ENCODE data around the gene C1orf159. TPM values are rescaled to one million over a fixed set of nuclear protein-coding genes. Genes with fewer than 3 reads are reported as not detected.

C1orf159 gene
- 23.0 and 25.3 TPM in 2 replicates for total RNA-seq
- 6.5 TPM for total RNA-seq (2013)
- polyA plus RNA-seq, result 25.6 and 29.6 TPM in 2 replicates
- polyA minus RNA-seq, result 19.1 and 22.5 TPM in 2 replicates

- CTCF ChIA-PET, result interaction anchor here (0.6 to 2.3 kb wide), 5 partner anchors 83 to 176 kb away, joined by 3 to 8 read pairs (median 3); partner anchors contain the start of gene UBE2J2
- DNase-seq, result peak; percentile 98
Observed at GRCh38 chr1:1115786-1116700, at the start of gene C1orf159. C1orf159 (minus strand) TSS chr1:1116089; CDS start chr1:1091543, 24,546 bp downstream.

More at GRCh38 chr1:1115786-1116700, at the start of gene C1orf159:
- H3K4me1 Mint-ChIP-seq, result peaks cover 16% of the 10 kb centered on the region
- no peaks in the 10 kb centered on the region for H3K9me3 Mint-ChIP-seq (ENCODE audit: insufficient read depth)
- Histone ChIP-seq H3K36me3 (replicated peaks in 1 of 2; ENCODE audit: control extremely low read depth in 1 of 2, control insufficient read depth in 1 of 2, extremely low read depth in 1 of 2, insufficient read depth in 2 of 2, low read length in 1 of 2) (no peaks in the 10 kb centered on the region), H3K4me2 (replicated peaks; ENCODE audit: low read depth, low read length, poor library complexity, severe bottlenecking) (peak within 1 kb of the TSS; percentile 96), H3K9ac (ENCODE audit: low read length) (peak within 1 kb of the TSS; percentile 71), H3K4me3 (ENCODE audit: control extremely low read depth in 1 of 5, extremely low read depth in 1 of 5, insufficient read depth in 1 of 5, low read depth in 2 of 5, low read length in 4 of 5) (peak within 1 kb of the TSS; percentile 23 to 80 (median 68)), H3K27ac (ENCODE audit: low read length in 2 of 2) (peak within 1 kb of the TSS in 1 of 2 donors; percentile 76), H4K20me1 (ENCODE audit: control insufficient read depth, insufficient read depth, low read length, poor library complexity, severe bottlenecking) (no peaks in the 10 kb centered on the region), H2AFZ (ENCODE audit: insufficient read depth, low read depth, low read length, poor library complexity, severe bottlenecking) (peak within 1 kb of the TSS; percentile 84), H3K79me2 (ENCODE audit: control insufficient read depth, insufficient read depth, low read length) (peaks cover 36% of the 10 kb centered on the region), H3K4me1 (ENCODE audit: control insufficient read depth in 2 of 2, insufficient read depth in 2 of 2, low read length in 2 of 2) (peaks cover 10 to 16% of the 10 kb centered on the region in 2 donors), H3K9me3 (ENCODE audit: control extremely low read depth in 1 of 3, control insufficient read depth in 2 of 3, insufficient read depth in 1 of 3, low read length in 2 of 3) (peaks cover 0 to 31% (median 3%) of the 10 kb centered on the region in 3 donors), H3K27me3 (replicated peaks in 1 of 4; ENCODE audit: control extremely low read depth in 1 of 4, control insufficient read depth in 3 of 4, insufficient read depth in 4 of 4, low read length in 3 of 4) (peaks cover 0 to 29% (median 3%) of the 10 kb centered on the region in 4 experiments)
- ATAC-seq (ENCODE audit: low read depth), result peak; percentile 92
- intact Hi-C loops (cut with micrococcal nuclease), result loop anchor here (1.0 to 2.0 kb wide), 11 partner anchors 28 to 259 kb away; partner anchors contain the start of genes AURKAIP1, B3GALT6, CPTP and INTS11
- TF ChIP-seq CTCF (IDR thresholded peaks at IDR 0.05), result no peak
- TF ChIP-seq EZH2 (IDR thresholded peaks at IDR 0.05; ENCODE audit: borderline replicate concordance, insufficient read depth, low read depth, low read length, poor library complexity, severe bottlenecking), result no peak
- H3K27me3 Mint-ChIP-seq, result peaks cover 9% of the 10 kb centered on the region
- under 1% methylated on average over 127 of the region's 128 CpGs for WGBS (ENCODE audit: insufficient coverage)
- POLR2A ChIA-PET, result interaction anchor here (0.6 to 1.5 kb wide), 8 partner anchors 36 to 155 kb away, joined by 3 to 6 read pairs (median 3); partner anchors contain the start of genes B3GALT6 and SDF4
- H3K4me3 Mint-ChIP-seq, result peak within 1 kb of the TSS; percentile 88
- H3K27ac Mint-ChIP-seq, result peak within 1 kb of the TSS; percentile 88
